Measurements from ENCODE around the gene SDCBP2.
A peak's percentile ranks its signal among the peaks of the same experiment; 100 is the strongest.

Gene SDCBP2

DNA sequence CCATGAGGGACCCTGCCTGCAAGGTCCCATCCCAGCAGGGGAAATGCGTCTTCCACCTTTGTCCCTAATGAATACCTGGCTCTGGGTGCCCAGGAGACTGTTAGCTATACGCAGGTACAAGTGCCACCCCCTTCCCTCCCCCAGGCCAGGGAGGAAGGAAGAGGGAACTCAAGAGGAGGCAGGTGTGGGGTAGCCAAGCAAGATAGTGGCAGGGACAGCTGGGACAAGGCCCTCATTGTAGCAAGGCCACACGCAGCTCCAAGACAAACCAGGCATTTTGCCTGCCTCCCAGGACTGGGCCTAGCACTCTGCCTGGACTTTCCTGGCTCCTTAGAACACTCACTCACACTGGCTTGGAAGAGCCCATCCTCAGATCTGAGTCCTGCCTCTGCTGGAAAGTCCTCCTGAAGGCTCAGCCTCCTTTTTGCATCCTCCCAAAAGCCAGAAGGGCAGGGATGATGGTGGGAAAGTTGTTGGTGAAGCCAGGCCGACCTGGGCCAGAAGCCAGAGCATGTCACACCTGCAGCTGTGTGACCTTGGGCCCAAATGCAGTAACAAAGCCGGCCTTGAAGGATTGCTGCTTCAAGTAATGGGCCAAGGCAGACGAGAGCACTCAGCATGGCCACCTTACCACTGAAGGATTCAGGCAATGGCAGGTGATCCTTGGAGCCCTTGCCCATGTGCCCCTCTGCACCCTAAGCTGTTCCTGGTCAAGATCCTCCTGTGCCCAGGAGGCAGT is 35.1 kb downstream of the SDCBP2 start:
- no peak for DNase-seq

DNA sequence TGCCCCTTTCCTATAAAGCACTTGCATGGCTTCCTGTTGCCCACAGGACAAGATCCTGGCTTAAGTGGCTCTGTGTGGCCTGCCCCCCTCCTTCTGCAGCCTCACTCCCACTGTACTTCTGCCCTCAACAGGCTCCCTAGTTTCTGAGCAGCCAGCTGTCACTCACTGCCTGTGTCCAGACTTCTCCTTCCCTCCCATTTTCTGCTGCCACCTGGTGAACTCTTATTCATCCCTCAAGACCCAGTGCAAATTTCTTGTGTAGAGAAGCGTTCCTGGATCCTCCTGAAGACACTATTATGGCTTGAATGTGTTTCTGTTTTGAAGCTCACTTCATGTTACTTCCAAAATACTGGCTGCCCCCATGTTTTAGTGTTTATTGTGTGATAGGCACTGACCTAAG is 36.3 kb downstream of the SDCBP2 start:
- DNase-seq = no peak

GRCh38 chr20:1291191-1291741 is 37.7 kb downstream of the SDCBP2 start:
- DNase-seq = no peak

GRCh38 chr20:1287787-1288569 is 41.0 kb downstream of the SDCBP2 start:
- DNase-seq = no peak

DNA sequence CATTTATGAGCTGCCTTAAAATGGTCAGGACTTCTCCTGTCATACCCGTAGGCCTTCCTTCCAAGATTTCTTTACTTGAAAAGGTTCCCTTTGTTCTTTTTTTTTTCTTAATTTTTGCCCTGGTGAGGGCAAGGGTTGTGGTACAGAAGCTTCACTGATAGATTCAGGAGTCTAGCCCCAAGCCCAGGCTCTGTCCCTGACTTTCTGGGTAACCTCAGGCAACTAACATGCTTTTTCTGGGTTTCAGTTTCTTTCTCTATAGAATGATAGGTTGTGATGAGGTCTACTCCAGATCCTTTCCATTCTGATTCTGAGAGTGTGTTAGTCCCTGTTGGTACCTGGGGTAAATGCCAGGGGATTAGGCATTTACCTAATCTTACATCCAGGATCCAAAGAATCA is 41.6 kb downstream of the SDCBP2 start:
- no peak for DNase-seq

- DNase-seq = peak in 1 of 4 experiments; percentile 22
Observed at GRCh38 chr20:1286267-1287024, 42.5 kb downstream of the SDCBP2 start.

- no peak for DNase-seq
Observed at GRCh38 chr20:1283522-1284510, 45.1 kb downstream of the SDCBP2 start.

- DNase-seq = no peak
Observed at GRCh38 chr20:1282966-1283365, 46.0 kb downstream of the SDCBP2 start.

DNA sequence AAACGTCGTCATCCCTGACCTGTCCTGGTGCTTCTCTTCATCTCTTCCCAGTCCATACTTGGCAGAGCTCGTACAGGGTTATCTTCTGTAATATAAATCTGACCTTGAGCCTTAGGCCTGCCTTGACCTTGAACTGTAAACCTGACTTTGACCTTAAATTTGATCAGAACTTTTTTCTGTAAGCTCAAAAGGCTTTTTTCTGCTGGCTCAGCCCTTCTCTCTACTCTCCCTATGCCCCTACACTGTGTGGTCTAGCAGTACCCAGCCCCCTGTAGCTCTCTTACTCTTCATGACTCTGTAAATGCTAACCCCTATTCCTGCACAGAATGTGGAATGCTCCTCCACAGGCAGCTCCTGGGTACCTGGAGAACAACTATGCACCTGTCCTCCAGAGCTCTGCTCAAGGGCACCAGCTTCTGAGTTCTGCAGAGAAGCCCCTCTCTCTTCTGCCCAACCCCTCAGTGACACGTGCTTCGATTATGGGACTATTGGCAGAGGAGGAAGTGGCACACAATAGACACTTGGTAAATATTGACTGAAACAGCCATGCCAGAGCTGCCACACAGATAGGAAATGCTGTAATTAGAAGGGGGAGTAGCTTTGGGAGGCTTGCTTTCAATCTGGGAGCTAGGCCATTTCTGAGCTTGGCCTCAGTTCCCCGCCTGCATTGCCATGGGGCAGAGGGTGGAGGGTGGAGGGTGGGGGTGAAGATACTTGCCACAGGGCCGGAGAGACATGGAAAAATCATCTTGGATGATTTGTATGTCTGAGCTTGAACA is 47.5 kb downstream of the SDCBP2 start:
- DNase-seq = no peak

DNA sequence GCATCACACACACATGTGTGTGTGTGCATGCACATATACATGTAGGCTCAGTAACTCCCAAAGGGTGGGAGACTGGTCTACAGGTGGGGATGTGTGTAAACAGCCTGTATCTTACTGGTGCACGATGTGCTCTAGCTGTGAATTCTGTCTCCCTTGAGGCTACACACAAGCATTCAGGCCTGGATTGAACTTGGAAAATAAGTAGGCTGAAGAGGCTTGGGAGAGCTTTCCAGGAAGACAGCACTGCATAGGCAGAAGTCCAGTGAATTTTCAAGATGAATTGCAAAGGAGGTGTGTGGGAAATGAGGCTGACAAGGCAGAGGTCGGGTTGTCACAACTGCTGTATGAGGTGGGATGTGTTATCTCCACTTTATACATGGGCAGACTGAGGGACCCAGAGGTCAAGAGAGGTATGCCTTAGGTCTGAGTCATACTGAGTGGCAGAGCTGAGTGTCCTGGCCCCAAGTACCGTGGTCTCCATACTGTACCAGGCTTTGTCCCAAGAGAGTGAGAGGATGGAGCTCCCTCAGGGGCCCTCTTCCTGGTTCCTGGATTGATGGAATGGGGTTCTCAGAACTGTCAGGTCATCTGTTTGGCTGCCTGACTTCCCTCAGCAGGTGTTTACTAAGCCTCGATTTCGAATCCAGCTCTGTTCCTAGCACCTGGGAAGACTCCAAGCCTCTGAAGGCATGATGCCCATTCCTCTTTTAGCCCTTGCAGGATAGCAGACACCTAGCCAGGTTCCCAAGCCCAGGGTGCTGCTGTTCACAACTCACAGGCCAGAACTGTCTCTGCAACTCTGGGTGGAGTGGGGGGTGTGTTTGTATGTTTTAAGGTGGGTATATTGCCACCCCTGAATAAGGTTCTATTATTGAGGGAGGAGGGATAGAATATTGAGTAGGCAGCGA is 48.5 kb downstream of the SDCBP2 start:
- DNase-seq = no peak

DNA sequence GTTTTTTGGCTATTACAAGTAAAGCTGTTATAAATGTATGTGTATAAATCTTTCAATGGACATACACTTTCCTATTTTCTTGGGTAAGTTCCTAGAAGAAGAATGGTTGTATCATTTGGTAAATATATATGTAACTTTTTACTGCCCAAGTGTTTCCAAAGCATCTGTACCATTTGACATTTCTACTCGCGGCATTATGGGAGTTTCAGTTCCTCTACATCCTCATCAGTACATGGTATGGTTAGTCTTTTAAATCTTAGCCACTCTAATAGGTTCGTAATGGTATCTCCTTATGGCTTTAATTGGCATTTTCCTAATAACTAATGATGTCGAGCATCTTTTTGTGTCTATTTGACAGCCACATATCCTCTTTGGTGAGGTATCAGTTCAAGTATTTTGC is 49.9 kb downstream of the SDCBP2 start:
- DNase-seq = no peak

- no peak for DNase-seq
Observed at GRCh38 chr20:1277529-1278322, 51.2 kb downstream of the SDCBP2 start.

GRCh38 chr20:1275919-1276318 is 53.0 kb downstream of the SDCBP2 start:
- DNase-seq = no peak

- no peak for DNase-seq
Observed at GRCh38 chr20:1274485-1275311, 54.2 kb downstream of the SDCBP2 start.

DNA sequence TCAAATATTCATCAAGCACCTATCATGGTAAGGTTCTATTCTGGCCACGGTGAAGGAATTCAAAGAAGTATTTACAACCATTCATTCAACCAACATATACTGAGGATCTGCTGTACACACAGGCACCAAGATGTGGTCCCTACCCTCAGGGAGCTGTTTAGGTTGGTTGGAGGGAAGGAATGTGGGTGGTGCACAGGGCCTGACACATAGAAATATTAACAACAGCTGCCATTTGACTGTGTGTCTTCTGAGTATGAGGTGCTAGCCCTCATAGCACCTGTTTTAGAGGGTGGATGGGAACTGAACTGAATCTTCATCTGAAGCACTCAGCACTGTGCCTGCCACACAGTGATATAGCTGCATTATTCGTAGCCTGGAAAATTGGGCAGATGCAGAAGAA is 55.6 kb downstream of the SDCBP2 start:
- DNase-seq = no peak

DNA sequence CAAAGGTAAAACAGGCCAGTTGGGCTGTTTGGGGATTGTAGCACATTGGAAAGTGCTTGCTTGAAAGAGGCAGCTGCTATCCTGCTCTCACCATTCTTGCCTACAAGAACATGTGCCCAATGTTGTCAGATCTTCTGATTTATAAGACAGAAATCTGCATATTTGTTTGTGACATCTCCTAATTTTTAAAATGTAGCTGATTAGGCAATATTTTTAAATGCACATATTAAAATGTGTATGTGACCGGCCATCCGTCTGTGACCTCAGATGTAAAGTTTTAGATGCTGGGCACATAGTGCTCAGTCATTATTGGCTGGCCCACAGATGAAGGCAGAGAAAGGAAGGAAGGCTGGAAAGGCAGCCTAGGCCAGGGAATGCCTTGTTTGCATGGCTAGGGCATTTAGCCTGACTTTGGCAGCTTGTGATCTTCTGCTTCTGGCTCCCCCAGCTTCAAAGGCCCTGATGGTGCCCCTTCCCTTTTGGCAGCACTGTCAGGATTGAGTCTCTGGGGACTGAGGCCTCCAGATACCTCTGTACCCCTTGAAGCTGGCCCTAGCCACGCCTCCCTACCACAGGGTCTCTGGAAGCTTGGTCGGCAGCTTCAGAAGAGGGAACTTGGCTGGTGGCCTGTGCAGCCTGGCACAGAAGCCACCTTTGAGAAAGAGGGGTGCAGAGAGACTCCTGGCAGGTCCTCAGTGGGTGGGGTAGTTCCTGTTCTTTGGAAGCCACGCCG is 56.4 kb downstream of the SDCBP2 start:
- no peak for DNase-seq

DNA sequence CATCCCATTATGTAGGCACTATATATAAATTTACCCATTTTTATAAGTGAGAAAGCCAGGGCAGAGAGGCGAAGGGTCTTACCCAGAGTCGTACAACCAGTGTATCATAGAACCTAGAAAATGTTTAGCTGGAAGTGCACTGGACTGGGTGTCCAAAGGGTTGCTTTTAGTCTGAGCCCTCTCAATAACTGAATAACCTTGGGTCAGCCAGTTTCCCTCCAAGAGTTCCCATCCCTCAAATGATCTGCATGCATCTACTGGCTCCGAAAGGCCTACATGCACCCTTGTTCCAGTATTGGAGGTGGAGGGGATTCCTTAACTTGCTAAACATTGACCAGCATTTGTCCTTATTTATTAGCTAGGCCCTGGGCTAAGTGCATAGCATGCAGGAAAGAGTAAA is 59.1 kb downstream of the SDCBP2 start:
- no peak for DNase-seq

DNA sequence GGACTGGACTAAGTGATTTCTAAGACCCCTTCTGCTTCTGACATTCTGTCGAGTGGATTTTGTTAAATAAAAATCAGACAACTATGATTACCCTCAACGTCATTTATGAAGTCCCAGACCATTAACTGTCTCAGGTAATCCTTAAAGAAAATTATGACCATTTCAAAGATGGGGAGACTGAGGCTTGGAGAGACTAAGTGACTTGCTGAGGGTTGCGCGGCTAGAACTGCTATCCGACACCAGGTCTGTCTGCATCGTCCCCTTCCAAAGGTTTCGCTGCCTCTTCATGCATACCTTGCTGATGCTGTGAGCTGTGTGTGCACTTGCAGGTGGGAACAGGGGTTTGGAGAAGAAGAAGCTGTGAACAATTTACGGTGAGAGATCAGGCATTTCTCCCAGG is 59.7 kb downstream of the SDCBP2 start:
- no peak for DNase-seq
